ENCODE results near the gene LUZP2.

LUZP2 gene

GRCh38 chr11:24560324-24560723 is 63.5 kb downstream of the LUZP2 start:
- DNase-seq (ENCODE audit: extremely low read depth in 1 of 2, low read depth in 1 of 2) = no peak

GRCh38 chr11:24567380-24567779 is 70.5 kb downstream of the LUZP2 start:
- DNase-seq (ENCODE audit: extremely low read depth in 1 of 2, low read depth in 1 of 2) = no peak

DNA sequence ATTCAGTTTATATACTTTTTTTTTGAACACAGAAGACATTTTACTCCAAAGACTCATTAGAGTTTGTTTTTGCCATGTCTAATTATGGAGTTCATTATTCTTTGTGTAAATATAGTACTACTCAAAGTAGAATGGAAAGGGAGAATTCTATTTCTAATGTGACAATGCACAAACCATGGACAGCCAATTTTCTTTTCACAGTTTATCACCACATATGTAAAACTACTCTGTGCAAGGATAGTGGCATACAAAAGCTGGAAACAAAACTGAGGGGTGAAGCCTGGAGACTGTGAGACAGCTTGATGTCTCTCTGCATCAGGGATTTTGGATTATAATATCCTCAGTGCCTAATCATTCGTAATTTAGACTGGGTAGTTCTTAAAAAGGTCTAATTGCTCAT is 75.5 kb downstream of the LUZP2 start:
- no peak for DNase-seq (ENCODE audit: extremely low read depth in 1 of 2, low read depth in 1 of 2)

GRCh38 chr11:24574461-24574860 is 77.6 kb downstream of the LUZP2 start:
- no peak for DNase-seq (ENCODE audit: extremely low read depth in 1 of 2, low read depth in 1 of 2)

GRCh38 chr11:24575392-24575791 is 78.5 kb downstream of the LUZP2 start:
- no peak for DNase-seq (ENCODE audit: extremely low read depth in 1 of 2, low read depth in 1 of 2)

GRCh38 chr11:24585192-24585591 is 88.3 kb downstream of the LUZP2 start:
- DNase-seq (ENCODE audit: extremely low read depth in 1 of 2, low read depth in 1 of 2) = no peak

DNA sequence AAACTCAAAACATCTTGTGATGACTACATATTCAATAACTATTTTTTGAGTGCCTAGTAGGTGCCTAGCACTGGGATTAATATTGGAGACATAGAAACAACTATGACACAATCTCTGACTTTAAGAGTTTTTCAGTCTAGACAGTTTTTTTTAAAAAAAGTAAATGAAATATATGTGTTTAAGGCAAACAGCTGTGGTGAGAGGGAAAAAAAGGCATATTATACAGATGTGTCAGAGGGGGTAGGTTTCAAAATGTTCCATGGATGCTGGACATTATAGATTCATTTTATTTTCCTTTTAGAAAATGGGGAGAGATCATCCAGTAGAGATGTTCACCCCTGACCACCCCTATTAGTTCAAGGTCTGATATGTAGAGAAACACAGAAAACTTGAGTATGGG is 90.8 kb downstream of the LUZP2 start:
- DNase-seq (ENCODE audit: extremely low read depth in 1 of 2, low read depth in 1 of 2) = no peak

GRCh38 chr11:24588081-24588480 is 91.2 kb downstream of the LUZP2 start:
- no peak for DNase-seq (ENCODE audit: extremely low read depth in 1 of 2, low read depth in 1 of 2)

DNA sequence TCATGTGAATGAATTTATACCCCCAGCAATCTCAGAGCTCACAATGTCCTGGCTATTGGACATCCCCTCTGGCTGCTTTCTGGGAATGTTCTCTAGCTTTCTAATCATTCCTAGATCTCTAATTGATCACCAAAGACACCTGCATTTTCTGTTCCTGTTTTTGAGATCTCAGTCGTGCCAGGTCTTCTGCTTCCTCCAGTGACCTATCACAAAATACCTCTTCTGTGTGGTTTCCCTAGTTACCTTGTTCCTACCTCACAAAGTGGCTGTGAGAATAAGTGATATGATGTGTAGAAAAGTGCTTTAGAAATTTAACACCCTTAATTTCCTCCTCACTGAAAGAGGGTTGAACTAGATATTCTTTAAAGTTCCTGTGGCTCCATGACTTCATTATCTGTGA is 92.2 kb downstream of the LUZP2 start:
- DNase-seq (ENCODE audit: extremely low read depth in 1 of 2, low read depth in 1 of 2) = no peak

DNA sequence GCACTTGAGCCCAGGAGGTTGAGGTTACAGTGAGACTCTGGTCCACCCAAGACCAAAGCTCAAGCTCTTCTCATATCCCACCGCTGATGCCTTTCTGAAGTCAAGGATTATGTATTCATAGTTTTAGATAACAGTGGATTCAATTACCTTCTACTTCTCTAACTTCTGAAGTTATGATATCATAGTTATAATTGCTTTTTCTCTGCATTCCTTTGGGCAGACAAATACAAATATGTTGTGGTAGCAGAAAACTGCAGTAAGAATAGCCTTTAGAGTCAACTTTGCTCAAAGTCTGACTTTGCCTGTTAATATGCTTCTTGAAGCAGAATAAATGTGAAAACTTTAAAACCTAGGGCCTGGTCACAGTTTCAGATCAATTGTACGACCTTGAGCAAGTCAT is 94.4 kb downstream of the LUZP2 start:
- DNase-seq (ENCODE audit: extremely low read depth in 1 of 2, low read depth in 1 of 2) = no peak

DNA sequence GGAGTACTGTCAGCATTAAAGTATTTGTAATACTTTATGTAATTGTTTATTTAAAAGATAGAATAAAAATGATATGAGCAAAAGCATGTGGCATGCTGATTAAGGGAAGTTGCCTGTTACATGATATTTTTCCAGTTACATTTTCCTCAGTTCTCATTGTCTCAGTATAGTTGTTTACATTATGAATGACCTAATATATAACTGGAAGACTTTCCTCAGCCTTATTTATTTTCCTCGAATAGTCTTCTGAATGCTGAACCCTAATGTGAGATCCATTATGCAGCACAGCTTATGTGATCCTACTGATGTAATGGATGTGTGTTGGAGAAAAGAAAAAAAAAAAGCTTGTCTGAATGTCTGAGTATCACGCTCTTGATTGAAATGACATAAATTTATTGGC is 95.5 kb downstream of the LUZP2 start:
- DNase-seq (ENCODE audit: extremely low read depth in 1 of 2, low read depth in 1 of 2) = no peak

DNA sequence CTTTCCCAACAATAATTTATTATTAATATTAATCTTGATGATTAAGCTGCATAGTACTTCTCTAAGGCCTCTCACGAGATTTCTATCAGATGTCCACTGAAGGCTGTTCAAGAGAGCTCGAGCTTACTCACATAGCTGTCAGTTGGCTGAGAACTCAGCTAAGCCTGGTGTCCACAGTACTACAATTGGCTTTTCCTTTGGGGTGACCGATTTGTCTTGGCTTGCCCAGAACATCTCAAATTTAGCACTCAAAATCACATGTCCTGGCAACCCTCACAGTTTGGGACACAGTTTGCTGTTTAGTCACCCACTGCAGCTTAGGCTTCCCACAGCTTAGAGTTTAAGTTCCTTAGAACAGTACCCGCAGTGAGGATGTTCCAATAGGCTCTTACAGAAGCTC is 96.5 kb downstream of the LUZP2 start:
- DNase-seq (ENCODE audit: extremely low read depth in 1 of 2, low read depth in 1 of 2) = no peak

DNA sequence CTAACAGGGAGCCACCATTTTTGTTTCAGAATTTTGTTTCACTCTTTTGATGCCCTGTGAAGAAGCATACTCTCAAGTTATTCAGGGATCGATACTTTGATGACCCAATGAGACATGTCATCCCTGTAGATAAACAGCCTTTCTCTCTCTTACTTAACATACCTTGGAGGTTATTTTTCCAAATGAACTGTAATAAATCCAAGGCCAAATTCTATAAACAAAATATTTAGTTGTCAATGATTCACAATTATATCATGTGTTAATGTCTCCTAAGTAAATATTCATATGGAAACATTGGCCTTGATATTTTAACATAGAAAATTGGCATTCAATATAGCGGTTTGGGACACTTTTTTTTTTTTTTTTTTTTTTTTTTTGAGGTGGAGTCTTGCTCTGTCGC is 97.5 kb downstream of the LUZP2 start:
- no peak for DNase-seq (ENCODE audit: extremely low read depth in 1 of 2, low read depth in 1 of 2)

- DNase-seq (ENCODE audit: extremely low read depth in 1 of 2, low read depth in 1 of 2) = no peak
Observed at GRCh38 chr11:24598641-24599040, 101.8 kb downstream of the LUZP2 start.

DNA sequence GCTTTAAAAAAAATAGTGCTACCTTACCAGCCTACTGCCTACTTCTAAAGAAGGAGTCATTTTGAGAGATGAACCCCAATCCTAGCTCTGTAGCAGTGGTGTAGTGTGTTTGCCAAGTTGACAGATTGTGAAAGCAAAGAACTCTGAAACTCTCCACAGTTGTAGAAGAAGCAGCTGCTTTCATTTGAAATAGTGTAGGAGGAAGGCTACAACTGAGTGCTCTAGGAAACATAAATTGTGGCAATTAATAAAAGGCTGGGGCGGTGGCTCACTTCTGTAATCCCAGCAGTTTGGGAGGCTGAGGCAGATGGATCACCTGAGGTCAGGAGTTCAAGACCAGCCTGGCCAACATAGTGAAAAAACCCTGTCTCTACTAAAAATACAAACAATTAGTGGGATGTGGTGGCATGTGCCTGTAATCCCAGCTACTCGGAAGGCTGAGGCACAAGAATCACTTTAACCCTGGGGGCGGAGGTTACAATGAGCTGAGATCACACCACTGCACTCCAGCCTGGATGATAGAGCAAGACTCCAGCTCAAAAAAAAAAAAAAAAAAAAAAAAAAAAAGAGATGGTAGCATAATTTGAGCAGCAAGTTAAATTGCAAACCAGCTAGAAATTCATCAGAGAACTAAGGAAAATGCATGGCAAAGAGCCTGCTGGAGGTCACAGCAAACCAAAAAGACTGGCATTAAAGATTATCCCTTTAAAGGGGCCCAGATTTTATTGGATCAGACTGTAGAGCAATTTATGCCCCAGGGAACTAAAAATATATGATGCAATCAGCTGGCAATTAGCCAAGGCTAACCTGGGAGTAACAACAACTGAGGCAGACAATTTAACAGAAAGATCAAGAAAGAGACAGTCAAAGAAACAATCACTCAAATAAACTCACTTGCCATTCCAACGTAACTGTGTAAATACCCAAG is 112.6 kb downstream of the LUZP2 start:
- no peak for DNase-seq (ENCODE audit: extremely low read depth in 1 of 2, low read depth in 1 of 2)

DNA sequence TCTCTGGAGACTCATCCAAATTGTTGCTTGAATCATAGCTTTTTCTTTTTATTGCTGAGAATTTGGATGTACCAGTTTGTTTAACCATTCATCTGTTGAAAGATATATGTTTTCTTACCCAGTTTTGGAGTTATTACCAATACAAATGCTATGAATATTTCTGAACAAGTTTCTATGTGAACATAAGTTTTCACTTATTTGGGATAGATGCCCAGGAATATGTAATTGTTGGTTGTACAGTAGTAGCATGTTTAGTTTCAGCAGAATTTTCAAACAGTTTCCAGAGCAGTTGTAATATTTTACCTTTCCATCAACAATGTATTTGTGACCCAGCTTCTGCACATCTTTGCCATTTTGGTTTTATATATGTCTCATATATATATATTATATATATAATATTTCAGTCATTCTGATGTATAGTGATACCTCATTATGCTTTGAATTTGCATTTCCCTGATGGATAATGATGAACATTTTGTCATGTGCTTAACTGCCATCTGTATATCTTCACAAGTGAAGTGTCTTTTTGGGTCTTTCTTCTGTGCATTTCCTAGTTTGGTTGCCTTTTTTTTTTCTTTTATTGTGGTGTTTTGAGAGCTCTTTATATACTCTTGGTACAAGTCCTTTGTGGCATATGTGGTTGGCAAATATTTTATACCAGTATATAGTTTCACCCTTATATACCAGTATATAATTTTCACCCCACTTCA is 118.8 kb downstream of the LUZP2 start:
- no peak for DNase-seq (ENCODE audit: extremely low read depth in 1 of 2, low read depth in 1 of 2)

GRCh38 chr11:24617856-24618255 is 121.0 kb downstream of the LUZP2 start:
- DNase-seq (ENCODE audit: extremely low read depth in 1 of 2, low read depth in 1 of 2) = no peak

GRCh38 chr11:24619900-24620299 is 123.0 kb downstream of the LUZP2 start:
- no peak for DNase-seq (ENCODE audit: extremely low read depth in 1 of 2, low read depth in 1 of 2)

- DNase-seq (ENCODE audit: extremely low read depth in 1 of 2, low read depth in 1 of 2) = no peak
Observed at GRCh38 chr11:24622262-24622661, 125.4 kb downstream of the LUZP2 start.

GRCh38 chr11:24623121-24623520 is 126.3 kb downstream of the LUZP2 start:
- no peak for DNase-seq (ENCODE audit: extremely low read depth in 1 of 2, low read depth in 1 of 2)

DNA sequence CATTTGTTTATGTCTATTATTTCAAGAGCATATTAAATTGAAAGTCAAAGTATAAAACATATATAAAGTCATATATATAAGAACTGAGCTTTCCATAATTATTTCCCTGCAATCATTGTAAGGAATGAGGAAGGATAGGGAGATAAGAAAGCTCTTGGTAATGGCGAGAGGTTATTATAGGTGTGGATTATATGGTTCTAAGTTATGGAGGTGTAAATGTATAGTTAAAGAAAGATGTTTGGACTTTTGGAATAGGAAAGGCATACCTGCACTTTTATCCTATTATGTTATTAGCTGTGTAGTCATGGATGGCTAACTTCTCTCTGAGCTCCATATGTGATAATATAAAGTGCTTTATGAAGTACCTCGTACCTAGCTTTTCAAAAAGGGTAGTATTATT is 127.6 kb downstream of the LUZP2 start:
- DNase-seq (ENCODE audit: extremely low read depth in 1 of 2, low read depth in 1 of 2) = no peak

GRCh38 chr11:24625975-24626374 is 129.1 kb downstream of the LUZP2 start:
- DNase-seq (ENCODE audit: extremely low read depth in 1 of 2, low read depth in 1 of 2) = no peak
